Hematopoietic multipotent progenitor cell treated with erythropoietin and hydrocortisone succinate and interleukin-3 and kit ligand, for 17 days (in vitro differentiated cells): ENCODE measurements around the gene RPP25L.

Experiments
- DNase-seq: peaks from one replicate; pipeline ENCODE4 v3.0.0-alpha.2; 2015; ENCODE audit warnings: low spot score

Gene RPP25L

GRCh38 chr9:34568133-34568532 lies 43.8 kb downstream of the RPP25L start:
- no peak for DNase-seq

GRCh38 chr9:34566972-34567371 lies 44.9 kb downstream of the RPP25L start:
- DNase-seq, result no peak

GRCh38 chr9:34566322-34566721 lies 45.6 kb downstream of the RPP25L start:
- DNase-seq, result no peak

- no peak for DNase-seq
Measured at GRCh38 chr9:34565856-34566255, 46.0 kb downstream of the RPP25L start.

- no peak for DNase-seq
Measured at GRCh38 chr9:34564617-34565016, 47.3 kb downstream of the RPP25L start.

- DNase-seq, result no peak
Measured at GRCh38 chr9:34563262-34563661, 48.6 kb downstream of the RPP25L start.

GRCh38 chr9:34562135-34562745 lies 49.7 kb downstream of the RPP25L start:
- DNase-seq, result peak; percentile 38

GRCh38 chr9:34560599-34561214 lies 51.2 kb downstream of the RPP25L start:
- no peak for DNase-seq
